GM18511 (cell line): ENCODE measurements around the gene COX17.
"Not testable (repeated sequence)": the region's sequence is repeated elsewhere in the genome, so short reads cannot be mapped to it uniquely, and the experiment has no call there.

Experiments used
- ATAC-seq: cut with Tn5 transposase; IDR thresholded peaks from one replicate; pipeline ENCODE4 v1.9.1; 2021; ENCODE audit warnings: mild to moderate bottlenecking, moderate library complexity; ENCODE audit not compliant: unreplicated experiment

The COX17 gene, protein sequence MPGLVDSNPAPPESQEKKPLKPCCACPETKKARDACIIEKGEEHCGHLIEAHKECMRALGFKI

GRCh38 chr3:119676771-119677640 is at the start of gene COX17:
Gene COX17, minus strand, starts transcription at chr3:119677406. Its CDS starts 96 bp downstream, at chr3:119677310.
- ATAC-seq: peak; percentile 90

- no peak for ATAC-seq
These were observed 49.7 kb upstream of the COX17 start for GRCh38 chr3:119726909-119727308.

DNA sequence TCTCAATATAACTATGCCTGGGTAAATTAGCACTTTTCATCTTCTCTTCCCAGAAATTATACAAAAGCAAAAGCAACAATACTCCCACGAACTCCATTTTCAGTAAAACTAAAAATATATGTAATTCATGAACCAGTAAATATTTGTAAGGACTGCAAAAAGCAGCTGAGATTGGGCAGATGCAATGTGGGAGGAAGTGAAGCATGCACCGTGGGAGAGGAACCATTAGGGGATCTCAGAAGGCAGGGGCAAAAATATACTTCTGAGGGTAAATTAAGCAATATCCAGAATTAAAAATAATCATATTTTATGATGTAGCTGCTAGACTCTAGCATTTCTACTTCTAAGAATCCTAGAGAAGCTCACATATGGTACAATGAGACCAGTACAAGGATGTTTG is 45.8 kb upstream of the COX17 start:
- no peak for ATAC-seq

- ATAC-seq: no peak
These were observed 40.3 kb upstream of the COX17 start for GRCh38 chr3:119717520-119717919.

GRCh38 chr3:119716998-119717397 is 39.8 kb upstream of the COX17 start:
- no peak for ATAC-seq

DNA sequence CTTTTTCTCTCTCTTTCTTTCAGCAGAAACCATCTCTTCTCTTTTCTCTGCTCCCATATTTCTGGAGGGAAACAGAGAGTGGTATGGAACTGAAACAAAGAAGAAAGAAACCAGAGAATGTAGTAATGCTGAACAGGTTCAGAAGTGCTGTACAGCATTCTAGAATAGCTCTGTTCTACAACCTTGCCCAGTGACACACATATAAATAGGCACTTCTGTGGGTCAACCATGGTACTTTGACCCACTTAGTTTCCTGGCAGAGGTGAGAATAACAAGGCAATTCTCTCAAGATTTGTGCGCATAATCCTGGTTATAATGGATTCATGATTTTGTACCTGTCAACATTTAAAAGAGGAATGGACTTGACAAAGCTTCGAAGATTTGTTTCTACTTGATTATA is 37.9 kb upstream of the COX17 start:
- ATAC-seq: no peak

DNA sequence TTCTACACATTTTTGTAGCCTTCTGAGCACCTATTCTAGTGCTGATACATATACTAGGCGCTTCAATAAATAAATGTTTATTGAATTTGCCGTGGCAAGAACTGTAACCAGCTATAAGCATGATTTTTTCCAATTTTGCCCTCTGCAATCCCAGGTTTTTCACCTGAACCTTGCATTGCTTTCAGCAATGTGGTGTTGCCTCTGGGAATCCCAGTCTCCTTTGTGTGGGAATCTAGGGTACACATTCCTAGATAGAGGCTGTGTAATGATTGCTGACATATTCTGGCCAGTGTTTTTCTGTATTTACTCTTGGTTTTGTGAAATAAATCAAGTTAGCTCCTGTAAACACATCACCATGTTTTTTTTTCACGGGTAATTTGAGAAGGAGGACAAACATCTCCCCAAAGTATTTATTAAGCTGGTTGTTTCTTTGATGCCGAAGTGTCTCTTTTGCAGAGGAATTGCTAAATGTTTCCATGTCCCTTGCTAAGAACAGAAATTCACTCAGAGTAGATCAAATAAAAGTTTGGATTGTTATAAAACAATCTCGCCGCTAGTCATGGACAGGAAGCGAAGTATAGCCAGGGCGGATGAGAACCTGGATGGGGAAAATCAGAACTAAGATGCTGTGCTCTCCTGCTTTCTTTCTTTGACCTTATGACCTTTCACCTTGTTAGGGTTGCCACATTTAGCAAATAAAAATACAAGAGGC is 26.8 kb upstream of the COX17 start:
- ATAC-seq: no peak

DNA sequence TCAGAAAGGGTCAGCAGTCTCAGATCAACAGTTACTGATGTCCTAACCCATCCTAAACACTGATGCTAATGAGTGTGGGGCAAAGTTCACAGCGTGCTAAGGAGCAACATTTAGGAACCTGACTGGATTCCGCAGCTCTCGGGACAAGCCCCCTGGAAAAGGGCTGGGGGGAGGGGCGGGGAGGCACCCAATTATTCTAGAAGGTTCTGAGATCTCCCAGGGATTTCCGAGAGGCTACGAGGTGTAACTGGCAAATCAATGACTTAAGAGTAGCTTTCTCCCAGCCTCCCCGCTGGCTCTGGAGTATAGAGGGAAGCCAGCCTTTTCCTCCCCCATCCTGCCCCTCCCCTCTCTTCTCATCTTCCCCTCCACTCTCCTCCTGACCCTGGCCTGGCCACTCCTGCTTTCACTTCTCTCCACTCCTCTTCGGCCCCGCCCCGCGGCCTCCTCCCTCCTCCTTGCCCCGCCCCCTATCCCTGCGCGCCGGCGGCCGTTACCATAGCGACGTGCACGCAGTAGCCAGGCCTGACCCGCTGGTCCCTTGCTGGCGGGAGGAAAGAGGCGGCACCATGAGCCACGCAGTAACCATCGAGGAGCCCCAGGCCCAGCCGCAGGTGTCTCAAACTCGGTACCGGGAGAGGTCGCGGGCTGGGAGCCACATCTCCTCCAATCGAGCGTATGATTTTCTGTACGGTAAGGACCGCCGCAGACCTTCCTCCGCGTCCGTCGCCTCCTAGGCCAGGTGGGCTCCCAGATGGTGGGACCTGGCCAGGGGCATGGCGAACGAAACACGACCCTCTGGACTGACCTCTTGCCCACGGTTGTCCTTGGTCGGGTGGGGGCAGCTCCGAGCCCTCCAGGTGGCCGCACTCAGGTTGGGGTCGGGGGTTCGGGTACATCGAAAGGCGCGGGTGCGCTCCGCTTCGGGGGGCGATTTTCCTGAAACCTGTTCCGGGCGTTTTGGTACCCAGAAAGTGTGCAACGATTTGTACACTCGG is 25.6 kb upstream of the COX17 start, which contains the start of gene CFAP91:
Gene CFAP91, plus strand, starts transcription at position 493 of the 998 bp plus-strand sequence. Its CDS starts 77 bp downstream, at position 570.
- ATAC-seq: peak; percentile 80

GRCh38 chr3:119700920-119701734 is 23.9 kb upstream of the COX17 start:
- peak; percentile 13 for ATAC-seq

DNA sequence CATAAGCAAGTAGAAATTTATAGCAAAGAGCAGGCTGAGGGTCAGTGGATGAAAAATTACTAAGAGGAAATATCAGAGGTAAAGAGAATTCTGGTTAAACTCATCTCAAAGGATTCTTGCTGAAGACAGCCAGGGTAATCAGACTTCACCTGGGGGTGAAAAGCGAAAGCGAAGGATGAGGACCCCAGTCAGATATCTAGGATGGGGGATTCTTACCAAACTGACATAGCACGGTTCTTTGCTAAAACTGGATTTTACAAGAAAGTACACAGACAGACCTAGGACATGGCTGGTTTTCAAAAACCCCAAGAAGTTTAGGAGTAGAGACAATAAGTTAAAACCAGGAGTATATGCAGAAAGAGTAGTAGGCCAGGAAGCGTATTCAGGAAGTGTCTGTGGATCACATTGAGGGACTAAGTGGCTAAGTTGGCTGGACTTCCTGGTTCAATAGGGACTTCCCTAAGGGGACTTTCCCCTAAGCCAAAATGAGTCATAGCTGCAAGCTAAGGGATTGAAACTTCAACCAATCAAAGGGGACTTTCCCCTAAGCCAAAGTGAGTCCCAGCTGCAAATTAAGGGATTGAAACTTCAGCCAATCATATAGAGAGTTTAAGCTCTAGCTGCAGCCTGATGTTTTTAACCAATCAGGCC is 23.2 kb upstream of the COX17 start:
- ATAC-seq: peak; percentile 48

DNA sequence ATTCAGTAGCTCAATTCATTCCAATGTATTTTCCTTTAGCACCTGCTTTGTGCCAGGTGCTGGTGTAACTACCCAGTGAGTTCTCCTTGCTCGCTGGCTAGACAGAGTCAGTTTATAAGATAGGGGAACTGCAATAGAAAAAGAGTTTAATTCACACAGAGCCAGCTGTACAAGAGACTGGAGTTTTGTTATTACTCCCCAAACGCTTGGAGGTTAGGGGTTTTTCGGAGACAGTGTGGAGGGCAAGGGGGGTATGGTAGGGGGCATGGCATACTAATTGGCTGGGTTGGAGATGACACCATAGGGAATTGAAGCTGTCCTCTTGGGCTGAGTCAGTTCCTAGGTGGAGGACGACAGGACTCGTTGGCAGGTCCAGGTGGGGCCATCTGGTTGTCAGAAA is 20.2 kb upstream of the COX17 start:
- ATAC-seq: peak; percentile 54

DNA sequence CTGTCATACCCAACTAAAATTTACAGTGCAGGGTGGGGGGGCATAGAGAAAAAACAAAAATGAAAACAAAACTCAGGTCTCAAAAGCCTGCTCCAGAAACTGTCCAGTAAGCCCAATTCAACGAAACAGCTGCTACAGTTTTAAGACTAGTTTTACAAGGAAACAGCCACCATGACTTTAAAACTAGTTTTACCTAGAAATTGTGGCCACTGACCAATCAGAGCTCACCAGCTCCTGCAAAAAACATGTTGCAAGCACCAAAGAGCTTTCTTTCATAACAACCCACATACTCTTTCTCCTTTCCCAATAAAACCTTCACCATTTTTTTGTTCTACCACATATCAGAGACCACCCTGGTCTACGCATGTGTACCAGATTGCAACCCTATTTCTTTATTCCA is 18.3 kb upstream of the COX17 start:
- ATAC-seq: no peak

GRCh38 chr3:119690043-119690656 is 12.9 kb upstream of the COX17 start:
- ATAC-seq: no peak

DNA sequence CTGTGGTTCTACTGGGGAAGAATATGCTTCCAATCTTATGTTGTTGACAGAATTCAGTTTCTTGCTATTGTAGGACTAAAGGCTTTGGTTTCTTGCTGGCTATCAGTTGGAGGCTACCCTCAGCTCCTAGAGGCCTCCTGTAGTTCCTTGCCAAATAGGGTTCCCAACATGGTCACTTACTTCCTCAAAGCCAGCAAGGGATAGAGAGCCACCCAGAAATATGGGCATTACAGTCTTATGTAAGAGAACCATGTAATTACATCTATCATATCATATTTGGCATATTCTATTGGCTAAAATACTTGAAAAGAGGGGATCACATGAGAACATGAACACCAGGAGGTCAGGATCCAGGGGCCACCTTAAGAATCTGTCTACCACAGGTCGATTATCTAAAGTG is 6.2 kb upstream of the COX17 start:
- ATAC-seq: no peak

DNA sequence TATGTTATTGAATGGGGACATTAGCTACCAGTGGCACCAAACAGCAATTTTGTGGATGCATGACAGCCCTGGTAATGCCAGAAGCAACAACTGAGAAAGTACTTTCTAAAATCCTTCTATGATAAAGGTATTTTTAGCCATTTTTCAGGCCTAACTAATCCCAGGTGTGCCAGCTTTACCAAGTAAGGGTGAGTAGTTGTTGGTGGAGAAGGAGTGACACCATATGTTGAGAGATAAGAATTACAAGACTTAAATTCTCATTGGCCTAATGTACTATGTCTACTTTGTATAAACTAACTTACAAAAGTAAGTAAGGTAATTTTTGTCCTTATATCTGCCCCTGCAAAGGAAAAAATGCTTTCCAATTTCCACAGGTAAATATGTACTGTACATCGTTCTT is 4.1 kb upstream of the COX17 start:
- ATAC-seq: peak; percentile 31

- ATAC-seq: no peak
These were observed 2.7 kb upstream of the COX17 start for GRCh38 chr3:119679874-119680273.

DNA sequence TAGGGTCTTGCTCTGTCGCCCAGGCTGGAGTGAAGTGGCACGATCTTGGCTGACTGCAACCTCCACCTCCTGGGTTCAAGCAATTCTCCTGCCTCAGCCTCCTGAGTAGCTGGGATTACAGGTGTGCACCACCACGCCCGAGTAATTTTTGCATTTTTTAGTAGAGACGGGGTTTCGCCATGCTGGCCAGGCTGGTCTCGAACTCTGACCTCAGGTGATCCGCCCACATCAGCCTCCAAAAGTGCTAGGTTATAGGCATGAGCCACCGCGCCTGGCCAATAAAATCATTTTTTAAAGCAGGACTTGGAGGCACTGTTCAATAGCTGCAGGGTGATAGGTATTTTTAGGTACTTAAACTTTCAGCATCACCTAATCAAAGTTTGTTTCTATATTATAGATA is 1.0 kb upstream of the COX17 start:
- ATAC-seq: not testable (repeated sequence)

GRCh38 chr3:119677641-119677934 is 382 bp upstream of the COX17 start:
- peak; percentile 4 for ATAC-seq

DNA sequence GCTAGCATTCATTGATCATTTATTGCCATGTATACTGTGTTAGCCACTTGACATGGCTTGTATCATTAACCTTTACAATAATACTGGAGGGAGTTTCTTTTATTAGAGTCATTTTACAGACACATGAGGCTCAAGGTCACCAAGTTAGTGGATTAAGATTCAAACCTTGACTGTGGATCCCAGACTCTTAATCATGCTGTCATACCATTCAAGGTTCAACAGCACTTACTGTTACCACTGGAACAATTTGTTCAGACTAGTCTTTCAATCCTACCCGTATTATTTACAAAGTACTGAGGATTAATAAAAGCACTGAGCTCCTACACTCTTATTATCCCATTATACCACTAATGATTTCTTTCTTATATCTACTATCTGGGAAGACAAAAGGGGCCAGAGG is 1.2 kb downstream of the COX17 start:
- ATAC-seq: no peak
